Panc1 (cell line): Measurements from ENCODE around the gene PLD3. TPM values are rescaled to one million over a fixed set of nuclear protein-coding genes. Genes with fewer than 3 reads are reported as not detected.
A peak's percentile ranks its signal among the peaks of the same experiment; 100 is the strongest.

ENCODE experiments used
- ATAC-seq: fragments of 200-7000 bp; cut with Tn5 transposase; 2 replicates; pipeline ENCODE4 v1.9.1; 2020; ENCODE audit warnings: mild to moderate bottlenecking, moderate library complexity
- BruUV-seq: library from RNA; stranded (reverse); fragments of 400-500 nt; replicated peaks from 2 replicates; lab custom pipeline; 2021; lab: Mats Ljungman, UMichigan
- CTCF ChIA-PET: fragments of 300-600 bp; sonication (Branson Sonifier 250); formaldehyde crosslinking; loops from one replicate; lab custom pipeline; 2022; ENCODE audit warnings: antibody characterized with exemption; lab: Charles Lee
- POLR2A ChIA-PET: fragments of 300-600 bp; sonication (Branson Sonifier 250); formaldehyde crosslinking; loops from one replicate; lab custom pipeline; 2022; ENCODE audit warnings: antibody characterized with exemption; lab: Charles Lee
- DNase-seq: peaks from one replicate; pipeline ENCODE4 v3.0.0-alpha.2; 2010; ENCODE audit warnings: low read depth, low spot score
- H3K27ac ChIP-seq: 2 replicates; pipeline ENCODE4 v1.5.1; 2011; ENCODE audit warnings: mild to moderate bottlenecking, low read length, inconsistent platforms
- H3K27me3 ChIP-seq: fragments of 200-500 bp; sonication (Bioruptor generic); 2 replicates; pipeline ENCODE4 v1.6.0; 2014; ENCODE audit warnings: low read length, inconsistent platforms; ENCODE audit not compliant: control insufficient read depth, insufficient read depth
- H3K36me3 ChIP-seq: fragments of 200-500 bp; sonication (Bioruptor generic); 2 replicates; pipeline ENCODE4 v1.5.1; 2014; ENCODE audit warnings: inconsistent platforms, mild to moderate bottlenecking, low read length, moderate library complexity; ENCODE audit not compliant: control insufficient read depth, insufficient read depth
- H3K4me1 ChIP-seq: 2 replicates; pipeline ENCODE4 v1.5.1; 2011; ENCODE audit warnings: inconsistent platforms, mild to moderate bottlenecking, low read length, moderate library complexity; ENCODE audit not compliant: control insufficient read depth, insufficient read depth
- H3K4me3 ChIP-seq, 2 experiments: 2 replicates each; pipeline ENCODE4 v1.5.1; 2011 to 2012; ENCODE audit warnings: low read depth in 2 of 2, low read length in 2 of 2, mild to moderate bottlenecking in 2 of 2, inconsistent platforms in 1 of 2, moderate library complexity in 1 of 2
- H3K9me3 ChIP-seq: fragments of 200-500 bp; sonication (Bioruptor generic); 2 replicates; pipeline ENCODE4 v1.5.1; 2014; ENCODE audit warnings: low read depth, mild to moderate bottlenecking, inconsistent platforms, low read length, moderate library complexity; ENCODE audit not compliant: control insufficient read depth, insufficient read depth
- POLR2AphosphoS5 ChIP-seq: IDR thresholded peaks from 2 replicates; pipeline ENCODE4 v1.6.1; 2012; ENCODE audit warnings: mild to moderate bottlenecking, low read depth, low read length, moderate library complexity
- SIN3A ChIP-seq: IDR thresholded peaks from 2 replicates; pipeline ENCODE4 v1.6.1; 2012; ENCODE audit warnings: low read depth, mild to moderate bottlenecking, low read length, moderate library complexity, borderline replicate concordance; ENCODE audit not compliant: insufficient read depth
- TCF7L2 ChIP-seq: IDR thresholded peaks from 2 replicates; pipeline ENCODE4 v1.6.1; 2011; ENCODE audit warnings: mild to moderate bottlenecking, low read depth, low read length, inconsistent platforms
- in situ Hi-C: cut with HindIII; loops from 2 replicates; pipeline ENCODE4 v1.10.0; 2016; ENCODE audit warnings: low sequenced_read_pairs, low pct_unique_long_range_greater_than_20kb
- intact Hi-C: fragments of 100-400 bp; cut with micrococcal nuclease; formaldehyde crosslinking; loops from one replicate; pipeline ENCODE4 v1.10.0; 2022; ENCODE audit not compliant: unreplicated experiment
- total RNA-seq: library from RNA; stranded (reverse); gene quantifications from one replicate; pipeline ENCODE4 v1.2.1, GENCODE V29; 2021; ENCODE audit not compliant: unreplicated experiment
- TF ChIP-seq, protein P1 (sequence below), 2 experiments: IDR thresholded peaks; 2 replicates each; pipeline ENCODE4 v1.6.1; 2011 to 2012; ENCODE audit warnings: low read depth in 2 of 2, control low read depth in 1 of 2, low read length in 1 of 2, mild to moderate bottlenecking in 1 of 2, moderate library complexity in 1 of 2; ENCODE audit not compliant: insufficient read depth in 1 of 2
- TF ChIP-seq, protein P2 (sequence below): fragments of 450-650 bp; IDR thresholded peaks from 2 replicates; pipeline ENCODE4 v1.5.1; 2017; ENCODE audit warnings: mild to moderate bottlenecking

The PLD3 gene
- total RNA-seq, 1 experiment from 2014 or later: 81.8 TPM

DNA sequence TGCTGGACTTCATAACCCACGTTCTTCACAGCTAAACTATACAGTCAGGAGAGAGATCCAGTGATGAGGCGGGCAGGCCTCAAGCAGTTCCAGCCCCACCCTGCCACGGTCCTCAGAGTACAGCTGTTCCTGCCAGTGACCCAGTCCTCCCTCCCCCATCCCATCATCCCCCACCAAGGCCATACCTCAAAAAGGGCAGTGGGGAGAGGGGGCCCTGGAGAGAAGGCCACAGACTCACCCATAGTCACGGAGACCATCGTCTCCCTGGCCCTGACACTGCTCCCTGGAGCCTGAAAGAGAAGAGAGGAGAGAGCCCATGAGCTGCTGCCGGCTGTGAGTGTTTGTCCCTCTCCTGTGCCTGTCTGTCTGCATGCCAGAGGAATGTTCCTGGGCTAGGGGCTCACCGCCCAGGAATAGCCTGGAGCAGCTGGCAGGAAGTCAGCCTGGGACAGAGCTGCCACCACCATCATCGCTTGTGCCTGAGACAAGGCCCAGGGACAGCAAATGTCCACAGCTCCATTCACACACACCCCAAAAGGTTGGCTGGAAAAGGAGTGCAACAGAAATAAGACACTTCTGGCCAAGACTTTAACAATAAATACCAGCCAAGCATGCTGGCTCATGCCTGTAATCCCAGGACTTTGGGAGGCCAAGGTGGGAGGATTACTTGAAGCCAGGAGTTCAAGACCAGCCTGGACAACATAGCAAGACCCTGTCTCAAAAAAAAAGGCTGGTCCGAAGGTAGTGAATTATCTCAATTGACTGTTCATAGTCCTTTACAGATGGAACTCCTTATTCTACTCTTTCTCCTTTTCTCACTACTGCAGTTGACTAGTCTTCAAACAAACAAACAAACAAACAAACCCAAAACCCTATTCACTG is 6.7 kb upstream of the PLD3 start:
- Histone ChIP-seq H3K4me1 (no peaks in the 10 kb centered on the region), H3K4me3 (no peak overlapping the region), H3K27ac (no peak overlapping the region), H3K27me3 (peaks cover 2% of the 10 kb centered on the region; the same call in 1 of the 2 replicates), H3K9me3 (no peaks in the 10 kb centered on the region), H3K36me3 (no peaks in the 10 kb centered on the region)
- ATAC-seq: peak; percentile 67
- no TSS peak for BruUV-seq
- intact Hi-C loops (no loop called here), in situ Hi-C loops (loop anchor here (5.0 to 25.0 kb wide), 5 partner anchors 40 to 1680 kb away; no protein-coding TSS in a partner anchor)
- TF ChIP-seq POLR2AphosphoS5 (no peak), TCF7L2 (no peak), SIN3A (no peak)
- TF ChIP-seq, protein P1, sequence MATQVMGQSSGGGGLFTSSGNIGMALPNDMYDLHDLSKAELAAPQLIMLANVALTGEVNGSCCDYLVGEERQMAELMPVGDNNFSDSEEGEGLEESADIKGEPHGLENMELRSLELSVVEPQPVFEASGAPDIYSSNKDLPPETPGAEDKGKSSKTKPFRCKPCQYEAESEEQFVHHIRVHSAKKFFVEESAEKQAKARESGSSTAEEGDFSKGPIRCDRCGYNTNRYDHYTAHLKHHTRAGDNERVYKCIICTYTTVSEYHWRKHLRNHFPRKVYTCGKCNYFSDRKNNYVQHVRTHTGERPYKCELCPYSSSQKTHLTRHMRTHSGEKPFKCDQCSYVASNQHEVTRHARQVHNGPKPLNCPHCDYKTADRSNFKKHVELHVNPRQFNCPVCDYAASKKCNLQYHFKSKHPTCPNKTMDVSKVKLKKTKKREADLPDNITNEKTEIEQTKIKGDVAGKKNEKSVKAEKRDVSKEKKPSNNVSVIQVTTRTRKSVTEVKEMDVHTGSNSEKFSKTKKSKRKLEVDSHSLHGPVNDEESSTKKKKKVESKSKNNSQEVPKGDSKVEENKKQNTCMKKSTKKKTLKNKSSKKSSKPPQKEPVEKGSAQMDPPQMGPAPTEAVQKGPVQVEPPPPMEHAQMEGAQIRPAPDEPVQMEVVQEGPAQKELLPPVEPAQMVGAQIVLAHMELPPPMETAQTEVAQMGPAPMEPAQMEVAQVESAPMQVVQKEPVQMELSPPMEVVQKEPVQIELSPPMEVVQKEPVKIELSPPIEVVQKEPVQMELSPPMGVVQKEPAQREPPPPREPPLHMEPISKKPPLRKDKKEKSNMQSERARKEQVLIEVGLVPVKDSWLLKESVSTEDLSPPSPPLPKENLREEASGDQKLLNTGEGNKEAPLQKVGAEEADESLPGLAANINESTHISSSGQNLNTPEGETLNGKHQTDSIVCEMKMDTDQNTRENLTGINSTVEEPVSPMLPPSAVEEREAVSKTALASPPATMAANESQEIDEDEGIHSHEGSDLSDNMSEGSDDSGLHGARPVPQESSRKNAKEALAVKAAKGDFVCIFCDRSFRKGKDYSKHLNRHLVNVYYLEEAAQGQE (IDR thresholded peaks at IDR 0.05; ENCODE audit: insufficient read depth in 1 of 2, low read depth in 2 of 2, low read length in 1 of 2): no peak
- TF ChIP-seq, protein P2, sequence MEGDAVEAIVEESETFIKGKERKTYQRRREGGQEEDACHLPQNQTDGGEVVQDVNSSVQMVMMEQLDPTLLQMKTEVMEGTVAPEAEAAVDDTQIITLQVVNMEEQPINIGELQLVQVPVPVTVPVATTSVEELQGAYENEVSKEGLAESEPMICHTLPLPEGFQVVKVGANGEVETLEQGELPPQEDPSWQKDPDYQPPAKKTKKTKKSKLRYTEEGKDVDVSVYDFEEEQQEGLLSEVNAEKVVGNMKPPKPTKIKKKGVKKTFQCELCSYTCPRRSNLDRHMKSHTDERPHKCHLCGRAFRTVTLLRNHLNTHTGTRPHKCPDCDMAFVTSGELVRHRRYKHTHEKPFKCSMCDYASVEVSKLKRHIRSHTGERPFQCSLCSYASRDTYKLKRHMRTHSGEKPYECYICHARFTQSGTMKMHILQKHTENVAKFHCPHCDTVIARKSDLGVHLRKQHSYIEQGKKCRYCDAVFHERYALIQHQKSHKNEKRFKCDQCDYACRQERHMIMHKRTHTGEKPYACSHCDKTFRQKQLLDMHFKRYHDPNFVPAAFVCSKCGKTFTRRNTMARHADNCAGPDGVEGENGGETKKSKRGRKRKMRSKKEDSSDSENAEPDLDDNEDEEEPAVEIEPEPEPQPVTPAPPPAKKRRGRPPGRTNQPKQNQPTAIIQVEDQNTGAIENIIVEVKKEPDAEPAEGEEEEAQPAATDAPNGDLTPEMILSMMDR: no peak
- CTCF ChIA-PET: interaction anchor here (0.5 to 26.0 kb wide), 14 partner anchors 17 to 823 kb away, joined by 3 to 498 read pairs (median 4); no protein-coding TSS in a partner anchor
- POLR2A ChIA-PET: interaction anchor here (0.5 to 1.8 kb wide), 9 partner anchors 11 to 456 kb away, joined by 3 to 30 read pairs (median 3); no protein-coding TSS in a partner anchor
- DNase-seq: no peak

DNA sequence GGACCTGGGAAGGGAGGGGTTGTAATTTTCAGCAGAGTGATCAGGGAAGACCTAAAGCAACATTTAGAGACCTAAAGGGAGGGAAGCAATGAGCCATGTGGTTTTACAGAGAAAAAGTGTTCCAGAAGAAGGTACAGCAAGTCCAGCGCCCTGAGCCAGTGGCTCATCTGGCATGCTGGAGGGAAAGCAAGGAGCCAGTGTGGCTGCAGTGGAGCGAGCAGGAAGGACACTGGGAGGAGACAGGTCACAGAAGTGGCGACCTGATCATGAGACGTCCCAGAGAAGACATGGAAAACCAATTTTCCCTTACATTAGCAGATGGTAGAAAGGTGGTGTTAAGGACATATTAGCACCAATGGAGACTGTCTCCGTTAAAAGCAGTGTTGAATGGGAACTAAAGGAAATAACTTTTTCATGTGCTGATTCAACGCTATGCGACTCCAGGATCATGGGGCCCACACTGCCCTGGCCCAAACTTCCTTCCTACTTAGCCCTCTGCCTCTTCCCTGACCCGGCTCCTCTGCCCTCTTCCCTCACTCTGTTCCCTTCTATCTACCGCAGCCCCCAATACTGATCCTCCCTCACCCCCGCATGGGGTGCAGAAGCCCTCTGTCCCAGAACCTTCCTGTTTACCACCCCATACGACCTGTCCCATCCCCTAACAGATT is 5.7 kb upstream of the PLD3 start:
- in situ Hi-C loops: loop anchor here (5.0 to 25.0 kb wide), 5 partner anchors 40 to 1680 kb away; no protein-coding TSS in a partner anchor
- H3K36me3 ChIP-seq: no peaks in the 10 kb centered on the region
- no peaks in the 10 kb centered on the region for H3K4me1 ChIP-seq
- ATAC-seq (peak; percentile 58), DNase-seq (no peak)
- no peak overlapping the region for H3K4me3 ChIP-seq
- no peak for TF ChIP-seq SIN3A
- TF ChIP-seq, protein P1 (IDR thresholded peaks at IDR 0.05; ENCODE audit: insufficient read depth in 1 of 2, low read depth in 2 of 2, low read length in 1 of 2): no peak
- TF ChIP-seq TCF7L2: no peak
- TF ChIP-seq, protein P2: no peak
- no peak for TF ChIP-seq POLR2AphosphoS5
- H3K27ac ChIP-seq: no peak overlapping the region
- ChIA-PET CTCF (interaction anchor here (26.0 kb wide), 1 partner anchor 36 kb away, joined by 498 read pairs; no protein-coding TSS in a partner anchor), POLR2A (no interaction called here)
- intact Hi-C loops: no loop called here
- no TSS peak for BruUV-seq
- no peaks in the 10 kb centered on the region for H3K9me3 ChIP-seq
- peaks cover 2% of the 10 kb centered on the region; the same call in 1 of the 2 replicates for H3K27me3 ChIP-seq
